SK-N-MC (cell line): ENCODE measurements around the gene ATOH7.

Experiments
- EZH2 ChIP-seq: fragments of 200-600 bp; sonication (generic); IDR thresholded peaks from one replicate; pipeline ENCODE4 v1.6.1; 2017; ENCODE audit warnings: antibody characterized with exemption
- POLR2AphosphoS5 ChIP-seq: IDR thresholded peaks from 2 replicates; pipeline ENCODE4 v1.6.1; 2012; ENCODE audit warnings: mild to moderate bottlenecking, low read depth, low read length, borderline replicate concordance

- no peak for TF ChIP-seq EZH2
- TF ChIP-seq POLR2AphosphoS5: no peak
Measured at GRCh38 chr10:68192113-68192512, 39.8 kb downstream of the ATOH7 start.
